ENCODE data around the gene CD99.

Gene CD99

DNA sequence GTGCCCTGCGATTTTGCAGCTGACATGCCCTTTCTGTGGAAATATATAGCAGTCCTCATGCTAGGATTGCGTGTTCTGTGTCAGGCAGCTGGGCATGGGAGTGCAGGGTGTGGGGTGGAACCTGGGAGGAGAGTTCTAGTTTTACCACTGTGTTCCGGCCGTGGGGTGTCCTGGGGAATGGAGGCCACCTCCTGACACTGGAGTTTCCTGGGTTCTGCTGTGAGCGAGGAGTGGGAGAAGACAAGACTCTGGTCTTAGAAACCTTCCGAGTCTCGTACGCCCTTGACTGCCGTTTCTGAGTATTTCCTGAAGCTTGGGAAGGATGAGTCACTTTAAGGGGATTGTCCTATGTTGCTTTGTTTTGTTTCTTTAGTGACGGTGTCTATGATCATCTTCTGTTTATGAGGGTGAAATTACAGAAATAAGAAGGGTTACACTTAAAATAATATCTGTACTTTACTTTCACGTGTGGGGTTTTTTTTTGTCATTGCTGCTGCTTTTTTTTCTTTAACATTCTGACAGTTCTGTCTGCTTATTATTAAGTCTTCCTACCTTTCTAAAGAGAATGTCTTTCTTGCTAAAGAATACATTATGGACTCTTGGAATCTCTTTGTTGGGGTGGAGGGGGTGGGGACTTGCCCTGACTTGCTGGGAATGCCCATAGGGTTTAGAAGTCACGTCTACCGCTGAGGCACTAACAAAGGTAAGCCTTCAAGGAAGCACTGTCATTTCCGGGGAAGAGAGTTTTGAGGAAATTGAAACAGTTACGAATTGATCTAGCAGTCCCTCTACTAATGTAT lies 19.1 kb downstream of the CD99 start:
- no peaks in the 10 kb centered on the region for H3K27me3 ChIP-seq (ENCODE audit: control insufficient read depth, insufficient read depth, low read length, poor library complexity, severe bottlenecking)
- H3K27ac ChIP-seq (ENCODE audit: insufficient read depth, low read depth, low read length, poor library complexity, severe bottlenecking), result no peak overlapping the region
- peaks cover 29% of the 10 kb centered on the region for H3K4me1 ChIP-seq (ENCODE audit: control insufficient read depth, insufficient read depth, low read length)
- no peaks in the 10 kb centered on the region for H3K36me3 ChIP-seq (ENCODE audit: control insufficient read depth, insufficient read depth, low read length)
- no peaks in the 10 kb centered on the region for H3K9me3 ChIP-seq (ENCODE audit: control insufficient read depth, low read length)
- H3K4me3 ChIP-seq (ENCODE audit: insufficient read depth, low read depth, low read length), result no peak overlapping the region
- WGBS, 2 experiments, result 68 to 71% methylated on average over 13 to 15 of the region's 15 CpGs

GRCh38 chrX:2711441-2711840 lies 20.3 kb downstream of the CD99 start:
- H3K36me3 ChIP-seq (ENCODE audit: control insufficient read depth, insufficient read depth, low read length), result no peaks in the 10 kb centered on the region
- H3K27ac ChIP-seq (ENCODE audit: insufficient read depth, low read depth, low read length, poor library complexity, severe bottlenecking), result no peak overlapping the region
- 91 to 98% methylated on average over 2 of the region's 2 CpGs for WGBS, 2 experiments
- H3K27me3 ChIP-seq (ENCODE audit: control insufficient read depth, insufficient read depth, low read length, poor library complexity, severe bottlenecking), result no peaks in the 10 kb centered on the region
- H3K9me3 ChIP-seq (ENCODE audit: control insufficient read depth, low read length), result no peaks in the 10 kb centered on the region
- H3K4me1 ChIP-seq (ENCODE audit: control insufficient read depth, insufficient read depth, low read length), result peaks cover 23% of the 10 kb centered on the region
- H3K4me3 ChIP-seq (ENCODE audit: insufficient read depth, low read depth, low read length), result no peak overlapping the region

GRCh38 chrX:2712428-2712827 lies 21.3 kb downstream of the CD99 start:
- no peak overlapping the region for H3K4me3 ChIP-seq (ENCODE audit: insufficient read depth, low read depth, low read length)
- WGBS, 2 experiments, result 94 to 95% methylated on average over 9 of the region's 9 CpGs
- no peaks in the 10 kb centered on the region for H3K9me3 ChIP-seq (ENCODE audit: control insufficient read depth, low read length)
- H3K27ac ChIP-seq (ENCODE audit: insufficient read depth, low read depth, low read length, poor library complexity, severe bottlenecking), result no peak overlapping the region
- peaks cover 18% of the 10 kb centered on the region for H3K4me1 ChIP-seq (ENCODE audit: control insufficient read depth, insufficient read depth, low read length)
- H3K27me3 ChIP-seq (ENCODE audit: control insufficient read depth, insufficient read depth, low read length, poor library complexity, severe bottlenecking), result no peaks in the 10 kb centered on the region
- no peaks in the 10 kb centered on the region for H3K36me3 ChIP-seq (ENCODE audit: control insufficient read depth, insufficient read depth, low read length)

- 93 to 95% methylated on average over 13 of the region's 13 CpGs for WGBS, 2 experiments
- no peak overlapping the region for H3K4me3 ChIP-seq (ENCODE audit: insufficient read depth, low read depth, low read length)
- peaks cover 12% of the 10 kb centered on the region for H3K4me1 ChIP-seq (ENCODE audit: control insufficient read depth, insufficient read depth, low read length)
- no peak overlapping the region for H3K27ac ChIP-seq (ENCODE audit: insufficient read depth, low read depth, low read length, poor library complexity, severe bottlenecking)
- H3K27me3 ChIP-seq (ENCODE audit: control insufficient read depth, insufficient read depth, low read length, poor library complexity, severe bottlenecking), result no peaks in the 10 kb centered on the region
- no peaks in the 10 kb centered on the region for H3K9me3 ChIP-seq (ENCODE audit: control insufficient read depth, low read length)
- H3K36me3 ChIP-seq (ENCODE audit: control insufficient read depth, insufficient read depth, low read length), result no peaks in the 10 kb centered on the region
Measured at GRCh38 chrX:2712890-2713840, 22.1 kb downstream of the CD99 start.

GRCh38 chrX:2714551-2714950 lies 23.5 kb downstream of the CD99 start:
- no peaks in the 10 kb centered on the region for H3K36me3 ChIP-seq (ENCODE audit: control insufficient read depth, insufficient read depth, low read length)

DNA sequence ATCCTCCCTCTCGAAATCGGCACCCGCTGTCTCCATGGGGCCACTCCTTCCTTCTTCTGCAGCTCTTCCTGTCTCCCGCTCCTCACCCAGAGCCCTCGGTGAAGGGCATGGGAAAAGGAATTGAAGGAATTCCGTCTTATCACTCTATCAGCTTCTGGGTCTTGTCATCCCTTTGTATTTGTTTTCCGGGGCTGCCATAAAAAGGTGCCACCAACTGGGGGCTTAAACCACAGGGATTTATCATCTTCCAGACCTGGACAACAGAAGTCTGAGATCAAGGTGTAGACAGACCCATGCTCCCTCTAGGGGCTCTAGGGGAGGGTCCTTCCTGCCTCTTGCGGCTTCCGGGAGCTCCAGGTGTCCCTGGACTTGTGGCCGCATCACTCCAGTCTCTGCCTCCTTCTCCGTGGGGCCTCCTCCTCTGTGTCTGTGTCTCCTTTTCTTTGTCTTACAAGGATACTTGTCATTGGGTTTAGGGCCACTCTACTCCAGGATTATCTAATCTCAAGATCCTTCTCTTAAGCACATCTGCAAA lies 24.0 kb downstream of the CD99 start:
- Histone ChIP-seq H3K27me3 (ENCODE audit: control insufficient read depth, insufficient read depth, low read length, poor library complexity, severe bottlenecking) (no peaks in the 10 kb centered on the region), H3K36me3 (ENCODE audit: control insufficient read depth, insufficient read depth, low read length) (no peaks in the 10 kb centered on the region), H3K9me3 (ENCODE audit: control insufficient read depth, low read length) (no peaks in the 10 kb centered on the region), H3K4me1 (ENCODE audit: control insufficient read depth, insufficient read depth, low read length) (peaks cover 4% of the 10 kb centered on the region), H3K27ac (ENCODE audit: insufficient read depth, low read depth, low read length, poor library complexity, severe bottlenecking) (no peak overlapping the region), H3K4me3 (ENCODE audit: insufficient read depth, low read depth, low read length) (no peak overlapping the region)
- WGBS, 2 experiments, result 87 to 91% methylated on average over 11 of the region's 11 CpGs

More at GRCh38 chrX:2714551-2714950, 23.5 kb downstream of the CD99 start:
- Histone ChIP-seq H3K27me3 (ENCODE audit: control insufficient read depth, insufficient read depth, low read length, poor library complexity, severe bottlenecking) (no peaks in the 10 kb centered on the region), H3K4me1 (ENCODE audit: control insufficient read depth, insufficient read depth, low read length) (peaks cover 10% of the 10 kb centered on the region), H3K4me3 (ENCODE audit: insufficient read depth, low read depth, low read length) (no peak overlapping the region), H3K27ac (ENCODE audit: insufficient read depth, low read depth, low read length, poor library complexity, severe bottlenecking) (no peak overlapping the region), H3K9me3 (ENCODE audit: control insufficient read depth, low read length) (no peaks in the 10 kb centered on the region)
- WGBS, 2 experiments, result 97% methylated on average over 5 to 6 of the region's 6 CpGs

DNA sequence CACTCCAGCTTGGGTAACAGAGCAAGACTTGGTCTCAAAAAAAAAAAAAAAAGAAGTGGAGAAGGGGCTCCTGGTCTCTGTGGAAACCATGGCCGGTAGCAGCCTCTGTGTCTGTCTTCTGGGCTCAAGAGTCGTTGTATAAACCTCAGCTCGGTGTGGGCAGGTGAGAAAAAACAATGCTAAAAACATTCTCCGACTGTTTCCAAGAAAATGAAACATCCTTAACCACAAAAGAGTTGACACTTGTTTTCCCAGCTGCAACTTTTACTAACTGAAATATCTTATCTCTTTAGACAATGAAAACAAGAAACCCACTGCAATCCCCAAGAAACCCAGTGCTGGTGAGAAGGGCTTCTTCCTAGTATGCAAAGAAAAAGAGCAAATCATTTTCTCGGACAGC lies 26.2 kb downstream of the CD99 start:
- Histone ChIP-seq H3K9me3 (ENCODE audit: control insufficient read depth, low read length) (no peaks in the 10 kb centered on the region), H3K27me3 (ENCODE audit: control insufficient read depth, insufficient read depth, low read length, poor library complexity, severe bottlenecking) (no peaks in the 10 kb centered on the region), H3K4me1 (ENCODE audit: control insufficient read depth, insufficient read depth, low read length) (no peaks in the 10 kb centered on the region), H3K4me3 (ENCODE audit: insufficient read depth, low read depth, low read length) (no peak overlapping the region), H3K36me3 (ENCODE audit: control insufficient read depth, insufficient read depth, low read length) (peaks cover 11% of the 10 kb centered on the region), H3K27ac (ENCODE audit: insufficient read depth, low read depth, low read length, poor library complexity, severe bottlenecking) (no peak overlapping the region)
- WGBS, 2 experiments, result 87 to 92% methylated on average over 5 of the region's 5 CpGs

- Histone ChIP-seq H3K4me1 (ENCODE audit: control insufficient read depth, insufficient read depth, low read length) (no peaks in the 10 kb centered on the region), H3K4me3 (ENCODE audit: insufficient read depth, low read depth, low read length) (no peak overlapping the region), H3K36me3 (ENCODE audit: control insufficient read depth, insufficient read depth, low read length) (peaks cover 24% of the 10 kb centered on the region), H3K27ac (ENCODE audit: insufficient read depth, low read depth, low read length, poor library complexity, severe bottlenecking) (no peak overlapping the region), H3K9me3 (ENCODE audit: control insufficient read depth, low read length) (no peaks in the 10 kb centered on the region), H3K27me3 (ENCODE audit: control insufficient read depth, insufficient read depth, low read length, poor library complexity, severe bottlenecking) (no peaks in the 10 kb centered on the region)
- WGBS, 2 experiments, result 97 to 100% methylated on average over 2 of the region's 2 CpGs
Measured at GRCh38 chrX:2718821-2719220, 27.7 kb downstream of the CD99 start.

GRCh38 chrX:2719774-2720447 lies 28.8 kb downstream of the CD99 start:
- Histone ChIP-seq H3K27me3 (ENCODE audit: control insufficient read depth, insufficient read depth, low read length, poor library complexity, severe bottlenecking) (no peaks in the 10 kb centered on the region), H3K9me3 (ENCODE audit: control insufficient read depth, low read length) (no peaks in the 10 kb centered on the region), H3K4me1 (ENCODE audit: control insufficient read depth, insufficient read depth, low read length) (no peaks in the 10 kb centered on the region), H3K36me3 (ENCODE audit: control insufficient read depth, insufficient read depth, low read length) (peaks cover 24% of the 10 kb centered on the region), H3K27ac (ENCODE audit: insufficient read depth, low read depth, low read length, poor library complexity, severe bottlenecking) (no peak overlapping the region), H3K4me3 (ENCODE audit: insufficient read depth, low read depth, low read length) (no peak overlapping the region)
- 95 to 98% methylated on average over 10 of the region's 10 CpGs for WGBS, 2 experiments
